Liver (tissue), 3 donors: ENCODE results near the gene SLC38A6.

Experiments used
- EGR1 ChIP-seq, 2 donors: IDR thresholded peaks; 2 replicates each; pipeline ENCODE4 v1.6.1; 2016 to 2018; ENCODE audit warnings: antibody characterized with exemption in 2 of 2, low read depth in 2 of 2
- FOXA2 ChIP-seq: IDR thresholded peaks from 2 replicates; pipeline ENCODE4 v1.6.1; 2016; ENCODE audit warnings: antibody characterized with exemption
- TAF1 ChIP-seq: conservative IDR thresholded peaks from 2 replicates; pipeline ENCODE4 v1.6.1; 2016; ENCODE audit warnings: antibody characterized with exemption, mild to moderate bottlenecking
- YY1 ChIP-seq: IDR thresholded peaks from 2 replicates; pipeline ENCODE4 v1.6.1; 2016; ENCODE audit warnings: antibody characterized with exemption, mild to moderate bottlenecking
- TF ChIP-seq, protein P1 (sequence below): fragments of 150-350 bp; IDR thresholded peaks from 2 replicates; pipeline ENCODE4 v1.5.1; 2017; ENCODE audit warnings: improper control_type of control experiment, low read depth, low read length; ENCODE audit not compliant: missing input control
- TF ChIP-seq, protein P2 (sequence below): IDR thresholded peaks from 2 replicates; pipeline ENCODE4 v1.6.1; 2016; ENCODE audit warnings: antibody characterized with exemption
- donor health status: healthy.
- donor health status: healthy.

DNA sequence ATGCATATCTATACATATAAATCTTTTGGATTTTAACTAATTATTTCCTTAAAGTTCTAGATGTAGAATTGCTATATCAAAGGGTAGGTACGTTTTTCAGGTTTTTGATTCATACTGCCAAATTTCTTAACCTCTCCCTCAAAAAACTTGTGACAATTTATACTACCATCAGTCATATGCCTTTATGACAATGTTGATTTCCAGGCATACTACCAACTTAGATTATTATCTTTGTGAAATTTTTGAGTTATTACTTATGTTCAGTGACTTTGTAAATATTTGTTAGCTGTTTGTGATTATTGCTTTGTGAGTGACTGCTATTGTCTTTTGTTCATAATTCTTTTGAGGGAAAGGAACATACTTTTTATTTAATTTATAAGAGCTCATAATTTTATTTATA, 107.0 kb downstream of the SLC38A6 start:
- TF ChIP-seq, protein P1, sequence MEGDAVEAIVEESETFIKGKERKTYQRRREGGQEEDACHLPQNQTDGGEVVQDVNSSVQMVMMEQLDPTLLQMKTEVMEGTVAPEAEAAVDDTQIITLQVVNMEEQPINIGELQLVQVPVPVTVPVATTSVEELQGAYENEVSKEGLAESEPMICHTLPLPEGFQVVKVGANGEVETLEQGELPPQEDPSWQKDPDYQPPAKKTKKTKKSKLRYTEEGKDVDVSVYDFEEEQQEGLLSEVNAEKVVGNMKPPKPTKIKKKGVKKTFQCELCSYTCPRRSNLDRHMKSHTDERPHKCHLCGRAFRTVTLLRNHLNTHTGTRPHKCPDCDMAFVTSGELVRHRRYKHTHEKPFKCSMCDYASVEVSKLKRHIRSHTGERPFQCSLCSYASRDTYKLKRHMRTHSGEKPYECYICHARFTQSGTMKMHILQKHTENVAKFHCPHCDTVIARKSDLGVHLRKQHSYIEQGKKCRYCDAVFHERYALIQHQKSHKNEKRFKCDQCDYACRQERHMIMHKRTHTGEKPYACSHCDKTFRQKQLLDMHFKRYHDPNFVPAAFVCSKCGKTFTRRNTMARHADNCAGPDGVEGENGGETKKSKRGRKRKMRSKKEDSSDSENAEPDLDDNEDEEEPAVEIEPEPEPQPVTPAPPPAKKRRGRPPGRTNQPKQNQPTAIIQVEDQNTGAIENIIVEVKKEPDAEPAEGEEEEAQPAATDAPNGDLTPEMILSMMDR: no peak
- no peak for TF ChIP-seq EGR1 (IDR thresholded peaks at IDR 0.05; ENCODE audit: low read depth in 2 of 2)
- no peak for TF ChIP-seq FOXA2
- no peak for TF ChIP-seq YY1
- no peak for TF ChIP-seq TAF1
- TF ChIP-seq, protein P2, sequence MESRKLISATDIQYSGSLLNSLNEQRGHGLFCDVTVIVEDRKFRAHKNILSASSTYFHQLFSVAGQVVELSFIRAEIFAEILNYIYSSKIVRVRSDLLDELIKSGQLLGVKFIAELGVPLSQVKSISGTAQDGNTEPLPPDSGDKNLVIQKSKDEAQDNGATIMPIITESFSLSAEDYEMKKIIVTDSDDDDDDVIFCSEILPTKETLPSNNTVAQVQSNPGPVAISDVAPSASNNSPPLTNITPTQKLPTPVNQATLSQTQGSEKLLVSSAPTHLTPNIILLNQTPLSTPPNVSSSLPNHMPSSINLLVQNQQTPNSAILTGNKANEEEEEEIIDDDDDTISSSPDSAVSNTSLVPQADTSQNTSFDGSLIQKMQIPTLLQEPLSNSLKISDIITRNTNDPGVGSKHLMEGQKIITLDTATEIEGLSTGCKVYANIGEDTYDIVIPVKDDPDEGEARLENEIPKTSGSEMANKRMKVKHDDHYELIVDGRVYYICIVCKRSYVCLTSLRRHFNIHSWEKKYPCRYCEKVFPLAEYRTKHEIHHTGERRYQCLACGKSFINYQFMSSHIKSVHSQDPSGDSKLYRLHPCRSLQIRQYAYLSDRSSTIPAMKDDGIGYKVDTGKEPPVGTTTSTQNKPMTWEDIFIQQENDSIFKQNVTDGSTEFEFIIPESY: no peak
